HepG2 (cell line): ENCODE measurements around the gene PLEKHN1. TPM values are rescaled to one million over a fixed set of nuclear protein-coding genes. Genes with fewer than 3 reads are reported as not detected.

Experiments used
- AFF4 ChIP-seq: sonication (generic); formaldehyde crosslinking; IDR thresholded peaks from 2 replicates; pipeline ENCODE4 v1.4.0; 2020; ENCODE audit warnings: missing genetic modification reagents
- CEBPB ChIP-seq: IDR thresholded peaks from 2 replicates; pipeline ENCODE4 v1.6.1; 2011; ENCODE audit warnings: low read depth, low read length, improper control_type of control experiment, borderline replicate concordance
- DNMT1 ChIP-seq: sonication (generic); formaldehyde crosslinking; IDR thresholded peaks from 2 replicates; pipeline ENCODE4 v1.5.1; 2020; ENCODE audit warnings: mild to moderate bottlenecking, missing genetic modification reagents
- ELF3 ChIP-seq: IDR thresholded peaks from 2 replicates; pipeline ENCODE4 v1.6.1; 2016; ENCODE audit warnings: missing genetic modification reagents, missing compliant biosample characterization
- FLYWCH1 ChIP-seq: sonication (generic); formaldehyde crosslinking; IDR thresholded peaks from 2 replicates; pipeline ENCODE4 v1.8.1; 2023; ENCODE audit warnings: mild to moderate bottlenecking, missing genetic modification reagents
- HMGXB4 ChIP-seq, 2 experiments: sonication (generic) in 1 of 2; formaldehyde crosslinking in 1 of 2; IDR thresholded peaks; 2 replicates each; pipeline versions ENCODE4 v1.4.0 to v1.6.1; 2018 to 2020; ENCODE audit warnings: missing genetic modification reagents in 2 of 2, borderline replicate concordance in 1 of 2, low read depth in 1 of 2, mild to moderate bottlenecking in 1 of 2, missing biosample characterization in 1 of 2
- HOXA7 ChIP-seq: sonication (generic); formaldehyde crosslinking; IDR thresholded peaks from 2 replicates; pipeline ENCODE4 v1.8.1; 2022; ENCODE audit warnings: mild to moderate bottlenecking, missing genetic modification reagents, moderate library complexity
- MAZ ChIP-seq, 2 experiments: sonication (generic) in 1 of 2; formaldehyde crosslinking in 1 of 2; IDR thresholded peaks; 2 replicates each; pipeline versions ENCODE4 v1.5.0 to v1.6.1; 2012 to 2020; ENCODE audit warnings: low read depth in 2 of 2, mild to moderate bottlenecking in 2 of 2, borderline replicate concordance in 1 of 2, improper control_type of control experiment in 1 of 2, low read length in 1 of 2, missing genetic modification reagents in 1 of 2, moderate library complexity in 1 of 2
- PCBP1 ChIP-seq: fragments of 200-400 bp; formaldehyde crosslinking; IDR thresholded peaks from 2 replicates; pipeline ENCODE4 v1.6.1; 2017; ENCODE audit warnings: mild to moderate bottlenecking, low read depth, low read length, borderline replicate concordance
- PHB2 ChIP-seq: fragments of 450-650 bp; IDR thresholded peaks from 2 replicates; pipeline ENCODE4 v1.6.1; 2018; ENCODE audit not compliant: partially characterized antibody
- RNF2 ChIP-seq: fragments of 450-650 bp; conservative IDR thresholded peaks from 2 replicates; pipeline ENCODE4 v1.6.1; 2016; ENCODE audit warnings: low read depth
- SALL1 ChIP-seq: sonication (generic); formaldehyde crosslinking; IDR thresholded peaks from 2 replicates; pipeline ENCODE4 v1.8.0; 2022; ENCODE audit warnings: mild to moderate bottlenecking, missing genetic modification reagents
- ZBTB39 ChIP-seq: sonication (generic); formaldehyde crosslinking; IDR thresholded peaks from 2 replicates; pipeline ENCODE4 v1.5.0; 2020; ENCODE audit warnings: missing genetic modification reagents
- ZMYM2 ChIP-seq: sonication (generic); formaldehyde crosslinking; IDR thresholded peaks from 2 replicates; pipeline ENCODE4 v1.8.0; 2022; ENCODE audit warnings: mild to moderate bottlenecking, missing genetic modification reagents
- ZNF33A ChIP-seq: sonication (generic); formaldehyde crosslinking; IDR thresholded peaks from 2 replicates; pipeline ENCODE4 v1.5.1; 2020; ENCODE audit warnings: missing genetic modification reagents, mild to moderate bottlenecking, moderate library complexity, borderline replicate concordance
- ZNF383 ChIP-seq: sonication (generic); formaldehyde crosslinking; IDR thresholded peaks from 2 replicates; pipeline ENCODE4 v1.4.0; 2020; ENCODE audit warnings: missing genetic modification reagents, mild to moderate bottlenecking, borderline replicate concordance
- ZNF660 ChIP-seq: sonication (generic); formaldehyde crosslinking; IDR thresholded peaks from 2 replicates; pipeline ENCODE4 v1.5.1; 2020; ENCODE audit warnings: mild to moderate bottlenecking, low read depth, missing genetic modification reagents, borderline replicate concordance
- ZNF737 ChIP-seq: sonication (generic); formaldehyde crosslinking; IDR thresholded peaks from 2 replicates; pipeline ENCODE4 v1.5.0; 2020; ENCODE audit warnings: missing genetic modification reagents, mild to moderate bottlenecking, borderline replicate concordance
- ZSCAN5A ChIP-seq: sonication (generic); formaldehyde crosslinking; IDR thresholded peaks from 2 replicates; pipeline ENCODE4 v1.8.0; 2022; ENCODE audit warnings: mild to moderate bottlenecking, missing genetic modification reagents, borderline replicate concordance
- polyA plus RNA-seq, 8 experiments: library from polyadenylated mRNA; depleted of rRNA in 3 of 8; stranded (reverse) in 7 of 8; unstranded in 1 of 8; fragments of >200 nt; fragmentation: Illumina TruSeq in 4 of 8; extraction: Trizol in 4 of 8; gene quantifications; 2 replicates each; pipeline versions ENCODE4 v1.2.1 to v1.2.3, GENCODE V29; 2011 to 2016; ENCODE audit warnings: low read depth in 4 of 8, missing spikeins in 1 of 8, mixed read lengths in 1 of 8; ENCODE audit not compliant: insufficient read depth in 1 of 8
- total RNA-seq, 5 experiments: library from RNA; depleted of rRNA; stranded (reverse); fragments of >200 nt; fragmentation: Illumina TruSeq; extraction: Trizol; gene quantifications; 2 replicates each; pipeline ENCODE4 v1.2.3, GENCODE V29; 2016; ENCODE audit warnings: low read depth in 1 of 5

PLEKHN1 gene
- total and polyA plus RNA-seq, 2 of the 13 experiments (the other 11 are each of a cell fraction or from before 2014, with no cell fraction given) = 0.42 to 0.58 TPM

- TF ChIP-seq PCBP1 = no peak
- no peak for TF ChIP-seq AFF4 (CRISPR knock-in tag)
- TF ChIP-seq PHB2 = no peak
- no peak for TF ChIP-seq ZMYM2 (CRISPR knock-in tag)
- no peak for TF ChIP-seq ZNF737 (CRISPR knock-in tag)
- no peak for TF ChIP-seq FLYWCH1
- no peak for TF ChIP-seq HOXA7 (CRISPR knock-in tag)
- TF ChIP-seq ZBTB39 (CRISPR knock-in tag) = no peak
- TF ChIP-seq HMGXB4 (CRISPR knock-in tag; IDR thresholded peaks at IDR 0.05; ENCODE audit: borderline replicate concordance in 1 of 2, low read depth in 1 of 2) = 0 out of 4 replicates have a peak, but pooled peaks of 1 of the 2 experiments have one; percentile 17
- TF ChIP-seq ZNF660 = no peak
- no peak for TF ChIP-seq ZNF383 (CRISPR knock-in tag)
- TF ChIP-seq RNF2 = peak; percentile 57; the same call in 1 of the 2 replicates
- TF ChIP-seq MAZ (IDR thresholded peaks at IDR 0.05; ENCODE audit: borderline replicate concordance, low read depth, low read length) = no peak
- peak; percentile 26; the same call in 1 of the 2 replicates for TF ChIP-seq MAZ (CRISPR knock-in tag; IDR thresholded peaks at IDR 0.05; ENCODE audit: low read depth)
- no peak for TF ChIP-seq DNMT1 (CRISPR knock-in tag)
- no peak for TF ChIP-seq ZSCAN5A
- TF ChIP-seq ZNF33A (CRISPR knock-in tag) = no peak
- TF ChIP-seq SALL1 (CRISPR knock-in tag) = peak; percentile 48; the same call in 1 of the 2 replicates
- TF ChIP-seq CEBPB = no peak
- TF ChIP-seq ELF3 (CRISPR knock-in tag) = no peak
Observed at GRCh38 chr1:998995-999724, 32.9 kb downstream of the PLEKHN1 start (continued).
